ENCODE measurements around the gene PCIF1.

DNA sequence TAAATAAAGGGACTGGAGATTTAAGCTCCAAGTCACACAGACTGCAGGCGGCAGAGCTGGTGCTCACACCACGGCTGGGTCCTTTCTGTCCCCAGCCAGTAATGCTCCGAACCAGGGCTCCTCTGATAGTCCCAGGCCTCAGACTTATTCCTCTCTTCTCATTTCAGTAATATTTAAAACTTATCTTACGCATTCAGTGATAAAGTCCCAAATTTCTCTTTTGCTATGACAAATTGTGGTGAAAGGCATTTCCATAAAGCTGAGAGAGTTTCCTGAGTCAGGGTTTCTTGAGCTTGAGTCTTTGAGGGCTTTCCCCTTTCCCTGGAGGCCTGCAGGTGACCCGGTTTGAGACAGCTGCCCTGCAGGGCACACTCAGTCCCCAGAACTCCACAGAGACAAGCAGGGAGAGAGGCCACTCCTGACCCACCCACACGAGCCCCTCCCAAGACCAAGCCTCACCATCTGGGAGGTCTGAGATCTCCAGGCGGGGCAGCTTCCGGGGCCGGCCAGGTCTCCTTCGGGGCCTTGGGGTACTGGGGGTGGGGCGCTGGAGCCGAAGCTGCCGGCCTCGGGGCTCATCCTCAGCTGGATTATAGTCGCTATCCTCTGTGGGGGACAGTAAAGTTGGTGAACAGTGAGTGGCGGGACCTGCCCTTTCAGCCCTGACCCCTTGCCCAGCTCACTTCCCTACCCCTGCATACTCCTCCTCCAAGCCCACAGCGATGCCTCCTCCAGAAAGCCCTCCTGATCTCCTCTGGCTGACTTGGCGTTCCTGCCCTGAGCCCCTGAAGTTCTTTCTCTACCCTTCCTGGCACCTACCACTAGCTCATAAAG, 30.9 kb downstream of the PCIF1 start:
- TF ChIP-seq CTCF (conservative IDR thresholded peaks at IDR 0.05) (no peak), EZH2 (IDR thresholded peaks at IDR 0.05; ENCODE audit: low read depth) (no peak)
